GM15510 (cell line): Measurements from ENCODE around the gene ABCD1.

Source experiments
- POLR2A ChIP-seq: IDR thresholded peaks from 3 replicates; pipeline ENCODE4 v1.6.1; 2011; ENCODE audit warnings: borderline replicate concordance; ENCODE audit not compliant: insufficient read length; ENCODE audit errors: extremely low read depth

ABCD1 gene

DNA sequence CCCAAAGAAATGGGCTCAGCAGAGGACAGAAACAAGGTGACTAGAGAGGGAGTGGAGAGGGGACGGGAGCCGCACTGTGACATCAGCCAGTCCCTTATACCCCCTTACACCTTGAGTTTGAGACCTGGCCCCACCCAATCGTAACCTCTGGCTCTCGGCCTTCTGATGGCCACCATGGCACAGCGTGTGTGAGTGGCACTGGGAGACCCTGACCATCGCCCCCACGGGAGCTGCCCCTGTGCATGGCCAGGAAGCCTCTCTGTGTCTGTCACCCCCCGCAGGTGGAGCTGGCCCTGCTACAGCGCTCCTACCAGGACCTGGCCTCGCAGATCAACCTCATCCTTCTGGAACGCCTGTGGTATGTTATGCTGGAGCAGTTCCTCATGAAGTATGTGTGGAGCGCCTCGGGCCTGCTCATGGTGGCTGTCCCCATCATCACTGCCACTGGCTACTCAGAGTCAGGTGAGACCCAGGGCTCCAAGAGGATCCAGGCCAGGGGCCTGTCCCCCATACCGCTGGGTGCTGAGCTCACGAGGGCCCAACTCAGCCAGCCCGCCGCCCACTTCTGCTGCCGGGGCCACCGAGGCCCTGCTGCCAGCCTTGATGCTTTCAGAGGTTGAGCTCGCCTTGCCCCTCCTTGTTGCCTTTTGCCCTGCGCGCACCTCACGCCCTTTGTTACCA, 4.4 kb downstream of the ABCD1 start:
- no peak for TF ChIP-seq POLR2A

DNA sequence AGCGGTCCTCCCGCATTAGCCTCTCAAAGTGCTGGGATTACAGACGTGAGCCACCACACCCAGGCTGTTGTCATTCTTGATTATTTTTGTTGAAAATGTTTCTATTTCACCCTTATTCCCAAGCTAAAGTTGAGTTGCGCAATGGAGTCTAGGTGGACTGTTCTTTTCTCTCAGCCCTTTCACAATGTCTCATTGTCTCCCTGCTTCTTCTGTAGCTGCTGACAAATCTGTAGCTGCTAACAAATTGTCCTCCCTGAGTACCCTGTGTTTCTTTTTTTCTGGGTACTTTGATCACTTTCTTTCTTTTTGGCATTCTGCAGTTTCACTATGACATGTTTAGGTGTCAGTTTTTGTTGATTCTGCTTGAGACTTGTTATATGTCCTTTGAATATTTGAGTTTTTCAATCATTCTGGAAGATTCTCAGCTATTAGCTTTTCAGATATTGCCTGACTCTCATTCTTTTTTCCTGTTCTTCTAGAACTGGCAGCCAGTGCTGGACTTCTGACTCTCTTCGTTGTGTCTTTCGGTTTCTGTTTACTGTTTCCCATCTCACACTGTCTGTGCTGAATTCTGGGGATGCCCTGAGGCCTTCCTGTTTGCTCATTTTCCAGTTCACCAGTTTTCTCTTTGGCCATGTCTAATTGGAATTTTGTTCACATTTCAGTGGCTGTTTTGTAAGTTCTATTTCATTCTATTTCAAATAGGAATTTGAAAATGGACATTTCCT, 6.6 kb downstream of the ABCD1 start:
- TF ChIP-seq POLR2A: no peak

DNA sequence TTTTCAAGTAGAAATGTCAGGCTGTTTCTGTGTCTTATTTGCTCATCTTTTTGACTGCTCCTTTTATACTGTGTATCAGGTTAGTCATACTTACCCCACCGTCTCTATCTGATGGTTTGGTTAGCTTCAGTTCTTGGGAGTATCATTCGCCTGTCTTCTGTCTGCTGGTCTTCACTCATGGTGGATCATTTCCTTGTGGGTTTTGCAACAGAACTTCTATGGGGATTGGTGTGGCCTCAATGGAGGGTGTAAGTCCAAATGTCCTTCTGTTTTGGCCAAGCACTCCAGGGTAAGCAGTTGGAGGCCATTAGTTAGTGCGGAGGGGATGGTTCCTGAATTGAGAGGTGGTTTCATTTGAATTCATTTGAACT, 7.2 kb downstream of the ABCD1 start:
- TF ChIP-seq POLR2A: no peak

DNA sequence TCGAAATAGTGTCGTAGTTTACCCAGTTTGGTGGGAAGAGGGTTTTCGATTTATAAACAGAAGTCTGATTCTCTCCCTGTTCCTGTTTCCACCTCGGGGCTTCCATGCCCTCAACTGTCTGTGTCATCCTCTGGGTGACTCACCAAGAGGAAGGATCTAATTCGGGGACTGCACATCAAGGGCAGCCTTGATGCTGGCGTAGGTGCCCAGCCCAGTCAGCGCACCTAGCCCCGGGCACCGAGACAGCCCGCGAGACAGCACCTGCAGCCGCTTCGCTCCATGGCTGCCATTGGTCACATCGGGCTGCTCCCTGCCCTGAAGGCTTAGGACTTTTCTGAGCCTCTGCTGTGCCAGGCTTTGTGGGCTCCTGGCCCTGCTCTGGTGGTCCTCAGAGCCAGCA, 7.7 kb downstream of the ABCD1 start:
- no peak for TF ChIP-seq POLR2A

DNA sequence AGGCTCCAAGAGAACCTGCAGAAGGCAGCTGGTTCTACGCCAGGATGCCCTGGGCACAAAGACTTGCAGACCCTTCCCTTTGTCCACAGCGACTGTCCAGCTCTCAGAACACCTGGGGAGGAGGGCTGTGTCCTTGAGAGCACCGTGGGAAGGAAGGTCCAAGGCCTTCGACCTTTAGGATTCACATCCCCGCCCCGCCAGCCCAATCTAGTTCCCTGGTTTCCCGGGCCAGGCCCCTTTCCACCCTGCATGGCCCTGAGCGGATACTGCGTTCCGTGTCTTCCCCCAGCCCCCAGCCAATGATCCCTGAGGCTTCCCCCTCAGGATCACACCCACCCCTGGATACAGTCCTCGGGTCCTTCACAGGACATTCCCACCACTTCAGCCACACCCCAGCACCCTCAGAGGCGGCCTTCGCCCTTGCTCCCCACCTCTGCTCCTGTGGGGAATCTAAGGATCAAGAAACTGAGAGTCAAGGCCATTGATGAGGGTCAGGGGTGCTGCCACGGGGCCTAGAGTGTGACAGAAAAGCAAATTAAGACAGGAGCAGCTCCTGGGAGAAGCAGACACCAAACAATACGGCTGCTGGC, 9.1 kb downstream of the ABCD1 start:
- no peak for TF ChIP-seq POLR2A

DNA sequence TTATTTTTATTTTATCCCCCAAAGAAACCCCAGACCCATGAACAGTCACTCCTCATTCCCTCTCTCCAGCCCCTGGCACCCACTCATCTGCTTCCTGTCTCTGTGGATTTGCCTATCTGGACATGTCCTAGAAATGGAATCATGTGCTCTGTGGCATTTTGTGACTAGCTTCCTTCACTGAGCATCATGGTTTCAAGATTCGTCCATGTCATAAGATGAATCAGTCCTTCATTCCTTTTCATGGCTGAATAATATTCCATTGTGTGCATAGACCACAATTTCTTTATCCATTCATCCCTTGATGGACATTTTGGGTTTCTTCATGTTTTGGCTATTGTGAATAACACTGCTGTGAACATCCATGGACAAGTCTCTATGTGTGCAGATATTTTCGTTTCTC, 10.2 kb downstream of the ABCD1 start:
- TF ChIP-seq POLR2A: no peak

DNA sequence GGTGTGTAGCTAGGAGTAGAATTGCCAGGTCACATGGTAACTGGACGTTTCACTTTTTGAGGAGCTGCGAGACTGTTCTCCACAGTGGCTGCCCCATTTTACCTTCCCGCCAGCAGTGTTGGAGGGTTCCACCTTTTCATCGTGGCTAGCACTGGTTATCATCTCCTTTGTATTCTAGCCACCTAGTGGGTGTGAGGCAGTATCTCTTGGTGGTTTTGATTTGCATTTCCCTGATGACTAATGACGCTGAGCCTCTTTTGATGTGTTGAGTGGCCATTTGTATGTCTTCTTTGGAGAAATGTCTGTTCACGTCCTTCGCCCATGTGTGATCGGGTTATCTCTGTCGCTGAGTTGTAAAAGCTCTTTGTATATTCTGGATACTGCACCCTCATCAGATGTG, 10.6 kb downstream of the ABCD1 start:
- no peak for TF ChIP-seq POLR2A

DNA sequence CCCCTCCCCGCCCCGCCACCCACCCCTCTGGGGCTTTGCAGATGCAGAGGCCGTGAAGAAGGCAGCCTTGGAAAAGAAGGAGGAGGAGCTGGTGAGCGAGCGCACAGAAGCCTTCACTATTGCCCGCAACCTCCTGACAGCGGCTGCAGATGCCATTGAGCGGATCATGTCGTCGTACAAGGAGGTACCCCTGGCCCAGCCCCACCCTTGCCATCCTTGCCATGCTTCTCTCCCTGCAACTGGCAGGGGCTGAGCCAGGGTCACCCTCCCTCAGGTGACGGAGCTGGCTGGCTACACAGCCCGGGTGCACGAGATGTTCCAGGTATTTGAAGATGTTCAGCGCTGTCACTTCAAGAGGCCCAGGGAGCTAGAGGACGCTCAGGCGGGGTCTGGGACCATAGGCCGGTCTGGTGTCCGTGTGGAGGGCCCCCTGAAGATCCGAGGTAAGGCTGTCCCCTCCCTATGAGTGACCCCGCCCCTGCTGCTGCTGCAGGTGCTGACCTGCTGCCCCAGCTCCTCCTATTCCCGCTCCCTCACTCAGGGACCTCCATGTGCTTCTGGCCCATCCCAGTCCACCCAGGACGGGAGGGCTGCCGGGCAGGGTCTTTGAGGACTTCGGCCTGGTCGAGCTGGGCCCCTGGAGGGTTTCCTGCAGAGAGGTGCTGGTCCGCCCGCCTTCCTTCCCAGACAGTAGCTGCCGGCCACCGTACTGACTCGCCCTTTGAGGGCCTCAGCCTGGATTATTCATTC, 11.6 kb downstream of the ABCD1 start:
- TF ChIP-seq POLR2A: no peak

DNA sequence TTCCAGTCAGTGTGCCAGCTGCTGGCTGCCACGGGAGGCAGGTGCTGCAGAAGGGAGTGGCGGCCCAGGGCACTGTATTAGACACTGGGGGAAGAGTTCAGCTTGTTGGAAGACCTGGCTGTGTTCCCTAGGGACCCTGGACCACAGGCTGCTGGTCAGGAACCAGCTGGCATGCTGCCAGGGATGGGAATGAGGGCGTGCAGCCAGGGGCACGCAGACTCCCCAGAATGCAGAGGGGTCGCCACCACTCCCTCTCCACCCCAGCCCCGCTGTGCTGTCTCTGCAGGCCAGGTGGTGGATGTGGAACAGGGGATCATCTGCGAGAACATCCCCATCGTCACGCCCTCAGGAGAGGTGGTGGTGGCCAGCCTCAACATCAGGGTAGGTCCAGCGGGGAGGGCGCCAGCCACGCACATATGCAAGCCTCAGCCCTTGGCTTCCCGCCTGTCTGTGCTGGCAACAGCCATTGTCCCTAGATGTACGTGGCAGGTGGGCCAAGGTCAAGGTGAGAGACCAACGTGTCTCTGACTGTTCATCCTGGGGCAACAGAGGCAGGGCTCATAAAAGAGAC, 12.3 kb downstream of the ABCD1 start:
- no peak for TF ChIP-seq POLR2A

DNA sequence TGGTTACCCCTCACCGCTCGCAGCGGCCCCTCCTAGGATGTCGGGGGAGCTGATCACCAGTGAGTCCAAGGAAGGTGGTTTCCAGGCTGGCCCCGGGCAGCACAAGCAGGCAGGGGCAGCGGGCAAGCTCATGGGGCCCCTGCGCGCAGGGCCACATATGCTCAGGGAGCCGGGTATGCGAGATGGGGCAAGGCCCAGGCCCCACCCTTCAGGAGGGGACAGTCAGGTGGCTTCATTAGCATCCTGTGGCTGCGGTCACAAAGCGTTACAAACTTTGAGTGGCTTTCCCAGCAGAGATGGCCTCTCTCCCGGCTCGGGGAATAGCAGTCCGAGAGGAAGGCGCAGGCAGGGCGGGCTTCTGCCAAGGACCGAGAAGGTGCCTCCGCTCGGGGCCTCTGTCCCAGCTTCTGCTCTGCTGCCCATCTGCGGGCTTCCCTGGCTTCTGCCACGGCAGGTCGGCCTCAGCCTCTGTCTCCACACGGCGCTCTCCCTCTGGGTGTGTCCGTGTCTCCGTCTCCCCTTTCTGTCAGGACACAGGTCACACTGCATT, 13.5 kb downstream of the ABCD1 start:
- TF ChIP-seq POLR2A: no peak

DNA sequence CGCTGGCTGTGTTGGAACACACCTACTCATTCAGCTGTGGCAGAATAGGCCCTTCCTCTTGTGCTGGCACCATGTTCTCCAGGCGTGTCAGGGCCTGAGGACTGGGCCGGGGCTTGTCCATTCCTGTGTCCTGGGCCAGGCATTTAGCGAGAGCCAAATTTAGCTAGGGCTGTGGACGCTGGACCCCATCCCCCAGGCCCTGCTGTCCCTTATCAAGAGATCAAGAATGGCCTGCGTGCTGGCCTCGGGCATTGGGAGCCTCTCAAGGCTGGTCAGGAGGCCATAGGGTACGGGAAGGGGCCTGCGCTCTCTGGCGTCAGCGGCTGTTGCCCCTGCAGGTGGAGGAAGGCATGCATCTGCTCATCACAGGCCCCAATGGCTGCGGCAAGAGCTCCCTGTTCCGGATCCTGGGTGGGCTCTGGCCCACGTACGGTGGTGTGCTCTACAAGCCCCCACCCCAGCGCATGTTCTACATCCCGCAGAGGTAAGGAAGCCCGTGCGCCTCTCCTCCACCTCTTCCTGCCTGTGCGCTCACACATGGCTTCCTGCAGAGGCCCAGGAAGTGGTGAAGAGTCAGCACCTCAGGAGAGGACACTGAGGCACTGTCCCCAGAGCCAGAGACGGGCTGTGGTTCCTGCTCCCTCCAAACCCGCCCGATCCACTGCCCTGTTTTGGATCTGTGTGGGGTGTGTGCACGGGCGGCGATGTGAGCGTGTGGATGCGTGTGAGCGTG, 15.3 kb downstream of the ABCD1 start:
- TF ChIP-seq POLR2A: no peak

DNA sequence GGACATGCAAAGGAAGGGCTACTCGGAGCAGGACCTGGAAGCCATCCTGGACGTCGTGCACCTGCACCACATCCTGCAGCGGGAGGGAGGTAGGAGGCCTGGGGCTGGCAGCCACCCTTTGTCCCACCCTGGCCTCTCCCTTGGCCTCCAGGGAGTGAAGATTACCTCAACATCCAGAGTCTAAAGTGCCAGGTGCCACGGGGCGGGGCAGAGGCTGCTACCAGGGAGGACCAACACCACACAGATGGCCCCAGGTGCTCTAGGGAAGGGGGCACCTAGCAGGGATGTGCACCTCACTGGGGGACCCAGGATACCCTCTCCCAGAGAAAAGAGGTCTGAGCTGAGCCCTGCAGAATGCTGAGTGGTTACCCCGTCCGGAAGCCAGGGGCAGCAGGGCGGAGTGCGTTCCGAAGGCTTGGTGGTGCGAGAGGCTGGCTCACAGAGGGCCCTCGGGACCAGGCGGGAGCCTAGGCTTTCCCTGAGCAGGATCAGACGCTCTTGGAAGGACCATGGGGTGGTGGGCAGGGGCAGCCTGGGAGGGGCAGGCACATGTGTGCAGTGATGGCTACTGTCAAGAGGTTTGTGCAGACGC, 16.1 kb downstream of the ABCD1 start:
- TF ChIP-seq POLR2A: no peak

DNA sequence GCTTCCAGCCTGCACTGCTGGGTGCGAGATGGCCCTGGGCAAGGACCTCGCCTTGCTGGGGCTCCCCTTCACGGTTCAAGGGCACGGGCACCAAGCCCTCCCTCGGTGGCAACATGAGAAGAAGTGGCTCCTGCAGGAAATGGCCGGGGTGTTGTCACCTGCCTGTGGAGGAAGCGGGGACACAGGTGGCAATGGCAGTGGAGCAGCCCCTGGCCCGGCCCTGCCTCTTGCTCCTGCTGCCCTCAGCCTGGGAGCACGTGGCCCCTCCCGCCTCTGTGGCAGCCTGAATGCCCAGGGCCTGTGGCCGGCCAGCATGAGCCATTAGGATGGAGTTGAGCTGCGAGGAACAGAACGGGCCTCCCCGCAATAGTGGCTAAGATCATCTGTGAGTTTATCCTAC, 16.8 kb downstream of the ABCD1 start:
- TF ChIP-seq POLR2A: no peak
